GM19035 (cell line): ENCODE data around the gene CLCN1.
"Not testable (repeated sequence)": the region's sequence is repeated elsewhere in the genome, so short reads cannot be mapped to it uniquely, and the experiment has no call there.

ENCODE experiments used
- ATAC-seq: cut with Tn5 transposase; IDR thresholded peaks from one replicate; pipeline ENCODE4 v1.9.1; 2021; ENCODE audit not compliant: unreplicated experiment

The CLCN1 gene

GRCh38 chr7:143383642-143383957 lies 67.7 kb downstream of the CLCN1 start:
- no peak for ATAC-seq

- no peak for ATAC-seq
Measured at GRCh38 chr7:143384148-143384547, 68.2 kb downstream of the CLCN1 start.

GRCh38 chr7:143384661-143385631 lies 69.0 kb downstream of the CLCN1 start:
- no peak for ATAC-seq

- no peak for ATAC-seq
Measured at GRCh38 chr7:143385891-143386781, 70.2 kb downstream of the CLCN1 start.

- ATAC-seq = no peak
Measured at GRCh38 chr7:143387156-143387975, 71.5 kb downstream of the CLCN1 start.

GRCh38 chr7:143388051-143388450 lies 72.1 kb downstream of the CLCN1 start:
- no peak for ATAC-seq

- no peak for ATAC-seq
Measured at GRCh38 chr7:143388491-143389101, 72.7 kb downstream of the CLCN1 start.

GRCh38 chr7:143389316-143390103 lies 73.6 kb downstream of the CLCN1 start:
- ATAC-seq = no peak

- no peak for ATAC-seq
Measured at GRCh38 chr7:143390104-143390772, 74.3 kb downstream of the CLCN1 start.

- ATAC-seq = no peak
Measured at GRCh38 chr7:143390773-143391317, 74.9 kb downstream of the CLCN1 start.

- ATAC-seq = no peak
Measured at GRCh38 chr7:143391462-143392404, 75.8 kb downstream of the CLCN1 start.

- ATAC-seq = not testable (repeated sequence)
Measured at GRCh38 chr7:143392427-143392826, 76.5 kb downstream of the CLCN1 start.

GRCh38 chr7:143392875-143393266 lies 77.0 kb downstream of the CLCN1 start:
- no peak for ATAC-seq

- no peak for ATAC-seq
Measured at GRCh38 chr7:143393267-143394041, 77.5 kb downstream of the CLCN1 start.

GRCh38 chr7:143394068-143394467 lies 78.2 kb downstream of the CLCN1 start:
- no peak for ATAC-seq

- no peak for ATAC-seq
Measured at GRCh38 chr7:143394777-143395176, 78.9 kb downstream of the CLCN1 start.
